Stimulated activated naive CD4-positive, alpha-beta T cell treated with Interleukin-2 at 50 U/mL for 16 hours (primary cell): ENCODE measurements around the gene HNF1A.
"Not testable (repeated sequence)": the region's sequence is repeated elsewhere in the genome, so short reads cannot be mapped to it uniquely, and the experiment has no call there.

Experiments used
- DNase-seq: peaks from one replicate; lab custom pipeline; 2025; lab: John Stamatoyannopoulos, UW

The HNF1A gene

DNA sequence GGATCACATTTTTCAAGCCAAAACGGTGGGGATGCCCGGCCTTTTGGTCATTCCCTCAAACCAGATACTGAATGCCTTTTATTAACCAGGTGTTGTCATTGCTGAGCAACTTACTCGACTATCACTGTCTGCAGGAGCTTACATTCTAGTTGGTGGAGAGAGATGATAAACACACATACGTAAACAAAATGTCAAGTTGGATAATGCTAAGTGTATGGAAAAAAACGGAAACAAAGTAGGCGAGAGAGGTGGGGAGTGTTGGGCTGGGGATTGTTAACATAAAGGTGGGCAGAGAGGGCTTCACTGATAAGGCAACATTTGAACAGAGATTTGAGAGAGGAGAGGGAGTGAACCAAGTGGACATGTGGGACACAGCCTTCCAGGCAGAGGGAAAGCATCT lies 33.5 kb downstream of the HNF1A start:
- no peak for DNase-seq

DNA sequence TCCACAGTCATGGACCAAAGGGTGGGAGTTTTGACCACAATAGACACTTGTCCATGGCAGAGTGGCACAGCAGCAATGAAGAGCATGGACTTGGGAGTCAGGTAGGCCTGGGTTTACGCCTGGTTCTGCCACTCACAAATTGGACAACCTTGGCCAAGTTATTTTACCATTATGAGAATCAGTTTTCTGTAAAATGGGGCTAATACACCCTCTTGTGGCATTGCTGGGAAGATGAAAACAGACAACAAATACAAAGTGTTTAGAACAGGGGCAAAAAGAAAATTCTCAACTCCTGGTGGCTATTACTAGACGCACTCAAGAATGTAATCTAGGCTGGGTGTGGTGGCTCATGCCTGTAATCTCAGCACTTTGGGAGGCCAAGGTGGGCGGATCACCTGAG lies 35.4 kb downstream of the HNF1A start:
- DNase-seq: no peak

DNA sequence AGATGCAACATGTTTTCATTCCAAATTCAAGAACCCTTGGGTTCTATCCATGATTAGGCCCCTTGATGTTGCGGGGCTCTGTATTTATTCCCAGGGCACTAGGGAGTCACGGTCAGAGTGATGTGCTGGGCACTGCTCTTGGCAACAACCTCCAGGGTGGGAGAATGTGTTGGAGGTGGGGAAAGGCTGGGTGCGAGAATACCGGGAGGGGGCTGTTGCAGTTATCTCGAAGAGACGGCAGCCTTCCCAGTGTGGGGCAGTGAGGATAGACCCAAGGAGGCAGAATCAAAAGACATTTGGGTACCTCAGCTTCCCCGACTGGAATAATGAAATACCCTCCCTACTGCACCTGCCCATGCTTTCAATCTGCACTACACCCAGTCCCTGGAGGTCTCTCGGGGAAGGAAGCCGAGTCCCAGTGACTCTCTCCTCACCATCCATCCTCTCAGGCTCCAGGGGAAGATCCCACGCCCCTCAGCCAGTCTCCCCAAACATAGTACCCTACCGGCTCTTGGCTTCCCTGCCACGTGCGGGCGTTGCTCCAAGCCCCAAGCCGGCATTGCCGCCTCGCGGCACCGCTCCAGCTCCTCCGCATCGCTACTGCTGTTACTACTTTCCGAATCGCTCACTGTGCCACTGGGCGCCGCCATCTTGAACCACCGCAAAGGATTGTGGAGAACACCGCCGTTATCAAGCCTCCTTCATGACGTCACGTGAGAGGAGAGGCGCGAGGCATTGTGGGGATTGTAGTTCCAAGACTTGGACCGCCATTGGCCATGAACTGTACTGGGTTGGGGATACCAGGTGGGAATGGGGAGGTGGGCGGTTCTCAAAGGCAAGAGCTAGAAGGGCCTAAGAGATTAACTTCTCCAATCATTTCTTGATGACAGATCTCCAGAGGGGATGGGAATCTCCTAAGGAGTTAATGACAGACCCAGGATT lies 37.8 kb downstream of the HNF1A start, which contains the start of gene C12orf43:
C12orf43 (minus strand) TSS at position 663 of the 942 bp plus-strand sequence; CDS start at position 650, 13 bp downstream.
- DNase-seq: peak; percentile 91

DNA sequence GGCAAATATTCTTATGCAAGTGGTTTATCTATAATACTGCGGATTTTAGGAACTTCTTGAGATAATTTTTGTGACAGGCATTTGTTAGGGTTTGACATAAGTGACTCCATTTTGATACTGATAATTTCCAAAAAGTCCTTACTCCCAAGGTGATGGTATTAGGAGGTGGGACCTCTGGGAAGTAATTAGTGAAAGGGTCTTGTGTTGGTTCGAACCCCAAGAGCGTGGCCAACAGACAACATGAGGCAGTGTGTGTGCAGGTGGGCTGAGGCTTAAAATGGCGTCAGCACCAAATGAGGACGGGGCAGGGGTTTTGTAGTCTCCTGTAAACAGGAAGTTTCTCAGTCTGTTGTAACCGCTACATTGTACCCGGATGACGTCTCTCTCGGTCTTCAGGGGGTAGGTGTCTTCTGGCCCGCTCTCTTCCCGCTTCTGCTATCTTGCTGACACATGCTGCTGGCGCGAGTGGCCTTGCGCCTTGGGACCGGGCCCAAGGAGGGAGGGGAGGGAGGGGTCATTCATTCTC lies 39.7 kb downstream of the HNF1A start:
- no peak for DNase-seq

DNA sequence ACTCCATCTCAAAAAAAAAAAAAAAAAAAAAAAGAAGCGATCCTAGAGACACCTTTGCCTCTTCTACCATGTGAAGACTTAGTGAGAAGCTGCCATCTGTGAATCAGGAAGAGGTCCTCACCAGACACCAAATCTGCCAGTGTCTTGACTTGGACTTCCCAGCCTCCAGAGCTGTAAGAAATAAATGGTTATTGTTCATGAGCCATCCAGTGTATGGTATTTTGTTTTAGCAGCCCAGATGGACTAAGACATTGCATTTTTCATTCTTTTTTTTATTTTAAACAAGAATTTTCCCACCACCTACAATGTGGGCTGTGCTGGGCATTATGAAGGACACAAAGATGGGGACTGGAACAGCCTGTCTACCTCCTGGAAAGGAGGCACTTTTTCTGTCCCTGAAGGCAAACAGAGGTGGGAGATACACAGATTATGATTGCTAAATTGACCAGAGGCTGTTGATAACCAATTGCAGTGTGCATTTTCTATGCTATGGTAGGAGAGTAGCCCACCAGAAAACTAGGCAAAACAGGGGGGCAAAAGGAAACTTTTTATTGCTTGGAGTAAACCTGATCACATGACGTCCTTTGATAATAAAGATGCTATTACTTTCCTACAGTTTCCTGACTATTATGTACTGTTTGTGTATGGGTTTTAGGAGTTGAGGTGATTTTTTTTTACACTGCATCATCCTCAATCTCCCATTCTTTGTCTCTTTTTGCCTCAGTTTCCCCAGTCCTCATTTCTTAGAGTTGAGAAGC lies 40.7 kb downstream of the HNF1A start:
- DNase-seq: no peak

DNA sequence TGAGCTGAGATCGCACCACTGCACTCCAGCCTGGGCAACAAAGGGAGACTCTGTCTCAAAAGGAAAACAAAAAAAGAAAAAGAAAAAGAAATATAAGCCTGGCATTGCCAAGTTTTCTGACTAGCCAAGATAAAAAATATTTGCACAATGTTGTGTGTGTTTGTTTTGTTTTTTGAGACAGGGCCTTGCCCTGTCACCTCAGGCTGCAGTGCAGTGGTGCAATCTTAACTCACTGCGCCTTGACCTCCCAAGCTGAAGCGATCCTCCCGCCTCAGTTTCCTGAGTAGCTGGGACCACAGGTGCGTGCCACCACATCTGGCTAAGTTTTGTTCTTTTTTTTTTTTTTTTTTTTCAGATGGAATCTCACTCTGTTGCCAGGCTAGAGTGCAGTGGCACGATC lies 43.4 kb downstream of the HNF1A start:
- no peak for DNase-seq

DNA sequence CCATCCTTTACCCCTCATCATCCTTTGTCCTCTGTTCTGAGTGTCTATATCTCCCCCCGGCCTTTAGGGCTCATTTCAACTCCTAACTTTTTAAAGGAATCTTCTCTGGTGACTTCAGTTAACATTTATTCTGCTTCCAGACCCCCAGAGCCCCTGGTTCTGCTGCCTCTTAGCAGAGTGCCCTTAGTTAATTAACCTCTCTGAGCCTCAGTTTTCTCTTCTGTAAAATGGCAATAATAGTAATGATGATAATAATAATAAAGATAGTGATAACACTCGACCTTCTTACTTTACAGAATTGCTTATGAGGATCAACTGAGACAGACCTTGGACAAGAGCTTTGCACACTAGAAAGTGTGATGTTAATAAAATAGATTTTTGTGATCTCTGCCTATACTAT lies 44.4 kb downstream of the HNF1A start:
- no peak for DNase-seq

DNA sequence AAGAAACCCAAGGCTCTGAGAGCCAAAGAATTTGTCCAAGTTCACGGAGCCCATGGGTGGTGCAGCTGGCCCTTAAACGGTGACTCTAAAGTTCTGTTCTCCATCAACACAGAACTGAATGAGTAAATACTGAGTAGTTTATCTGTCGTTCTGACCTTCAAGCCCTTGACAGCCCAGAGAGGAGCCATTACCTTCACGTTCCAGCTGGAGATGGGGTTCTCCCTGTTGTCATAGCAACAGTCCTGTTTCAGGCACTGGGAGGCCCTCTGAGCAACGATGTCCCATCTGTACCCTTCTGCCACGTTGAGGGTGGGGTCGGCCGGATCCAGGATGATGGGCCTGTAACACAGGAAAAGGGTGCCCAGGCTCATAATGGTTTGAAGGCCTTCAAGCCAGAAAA lies 45.5 kb downstream of the HNF1A start:
- DNase-seq: no peak

DNA sequence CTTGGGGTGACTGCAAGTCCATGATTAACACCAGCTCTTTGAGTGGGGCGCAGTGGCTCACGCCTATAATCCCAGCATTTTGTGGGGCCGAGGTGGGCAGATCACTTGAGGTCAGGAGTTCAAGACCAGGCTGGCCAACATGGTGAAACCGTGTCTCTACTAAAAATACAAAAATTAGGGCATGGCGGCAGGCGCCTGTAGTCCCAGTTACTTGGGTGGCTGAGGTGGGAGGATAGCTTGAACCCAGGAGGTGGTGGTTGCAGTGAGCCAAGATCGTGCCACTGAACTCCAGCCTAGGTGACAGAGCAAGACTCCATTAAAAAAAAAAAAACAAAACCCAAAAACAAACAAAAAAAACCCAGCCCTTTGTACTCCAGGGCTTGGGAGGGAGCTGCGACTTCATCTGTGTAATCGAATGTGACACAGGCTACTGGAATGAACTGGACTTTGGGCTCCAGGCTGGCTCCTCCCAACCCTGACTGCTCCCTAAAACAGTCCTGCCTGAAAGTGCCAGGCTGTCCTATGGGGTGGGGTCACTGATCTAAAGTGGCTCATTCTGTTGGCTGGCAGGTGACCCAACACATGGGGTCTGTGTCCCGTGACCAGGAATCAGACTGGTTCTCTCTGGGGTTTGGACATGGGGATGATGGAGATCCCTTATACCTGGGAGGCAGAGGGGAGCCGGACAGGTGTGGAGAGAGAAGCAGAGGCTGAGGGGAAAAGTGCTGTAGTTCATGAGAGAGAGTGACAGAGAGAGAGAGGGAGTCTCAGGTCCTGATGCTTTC lies 47.3 kb downstream of the HNF1A start:
- DNase-seq: no peak

DNA sequence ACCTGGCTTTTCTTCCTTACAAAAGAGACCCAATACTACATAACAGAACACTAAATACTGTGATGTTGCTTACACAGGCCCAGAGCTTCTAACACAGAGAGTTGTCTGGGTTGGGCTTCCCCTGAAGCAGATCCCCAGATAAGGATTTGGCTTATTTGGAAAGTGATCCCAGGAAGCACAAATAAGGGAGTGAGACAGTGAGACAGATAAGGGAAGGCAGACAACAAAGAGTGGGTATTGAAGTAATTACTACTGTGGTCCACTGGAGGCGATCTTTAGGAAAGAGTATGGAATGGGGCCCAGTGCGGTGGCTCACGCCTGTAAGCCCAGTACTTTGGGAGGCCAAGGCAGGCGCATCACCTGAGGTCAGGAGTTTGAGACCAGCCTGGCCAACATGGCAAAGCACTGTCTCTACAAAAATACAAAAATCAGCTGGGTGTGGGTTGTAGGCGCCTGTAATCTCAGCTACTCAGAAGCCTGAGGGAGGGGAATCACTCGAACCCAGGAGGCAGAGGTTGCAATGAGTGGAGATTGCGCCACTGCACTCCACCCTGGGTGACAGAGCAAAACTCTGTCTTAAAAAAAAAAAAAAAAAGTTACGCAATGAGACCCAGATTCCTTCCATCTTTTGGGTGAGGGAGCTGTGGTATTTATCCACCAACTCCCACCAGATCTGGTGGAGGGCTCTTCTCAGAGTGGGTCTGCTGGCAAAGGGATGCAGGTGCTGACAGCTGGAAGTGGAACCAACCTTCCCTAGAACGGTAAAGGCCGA lies 48.1 kb downstream of the HNF1A start:
- DNase-seq: no peak

DNA sequence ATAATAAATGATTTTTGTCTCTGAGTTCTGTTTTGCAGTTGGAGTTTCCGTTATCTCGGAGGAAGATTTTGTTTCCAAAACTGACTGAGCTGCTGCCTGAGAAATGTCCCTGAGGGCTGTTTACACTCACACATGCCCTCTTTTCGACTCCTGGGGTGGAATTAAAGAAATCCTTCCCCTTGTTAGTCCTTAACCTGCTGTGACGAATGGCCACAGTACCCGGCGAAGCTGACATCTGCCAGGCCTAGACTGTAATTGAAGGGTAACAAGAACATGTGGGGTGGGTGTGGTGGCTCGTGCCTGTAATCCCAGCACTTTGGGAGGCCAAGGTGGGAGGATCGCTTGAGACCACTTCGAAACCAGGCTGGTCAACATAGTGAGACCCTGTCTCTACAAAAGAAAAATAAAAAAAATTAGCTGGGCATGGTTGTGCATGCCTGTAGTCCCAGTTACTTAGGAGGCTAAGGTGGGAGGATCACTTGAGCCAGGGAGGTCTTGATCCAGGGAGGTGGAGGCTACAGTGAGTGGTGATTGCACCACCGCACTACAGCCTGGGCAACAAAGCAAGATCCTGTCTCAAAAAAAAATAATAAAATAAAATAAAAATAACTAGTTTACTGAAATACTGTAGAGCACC lies 52.4 kb downstream of the HNF1A start:
- DNase-seq: no peak

DNA sequence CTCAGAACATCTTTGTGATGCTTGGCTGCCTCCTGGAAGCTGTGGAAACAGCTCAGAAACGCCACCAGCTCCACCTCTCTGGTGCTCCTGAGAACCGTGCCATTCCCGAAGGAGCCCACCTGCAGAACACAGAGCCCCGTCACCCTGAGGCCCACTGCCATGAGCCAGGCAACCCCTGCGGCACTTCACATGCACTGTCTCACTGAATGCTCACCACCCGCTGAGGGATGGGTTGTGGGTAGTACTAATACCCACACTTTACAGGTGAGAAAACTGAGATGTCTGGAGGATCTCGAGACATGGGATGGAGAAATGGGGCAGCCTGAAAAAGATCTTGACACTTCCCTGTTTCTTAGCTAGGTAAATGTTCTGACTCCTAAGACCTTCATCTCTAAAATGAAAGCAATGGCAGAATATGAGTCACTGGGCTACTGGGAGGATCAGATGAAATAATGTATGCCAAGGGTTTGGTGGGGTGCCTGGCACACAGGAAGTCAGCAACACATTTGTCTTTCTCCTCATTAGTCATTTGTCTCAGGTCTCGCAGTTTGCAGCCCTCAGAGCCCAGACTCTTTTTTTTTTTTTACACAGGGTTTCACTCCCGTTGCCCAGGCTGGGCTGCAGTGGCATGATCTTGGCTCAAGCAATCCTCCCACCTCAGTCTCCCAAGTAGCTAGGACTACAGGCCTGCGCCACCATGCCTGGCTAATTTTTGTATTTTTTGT lies 55.4 kb downstream of the HNF1A start:
- DNase-seq: peak; percentile 59

DNA sequence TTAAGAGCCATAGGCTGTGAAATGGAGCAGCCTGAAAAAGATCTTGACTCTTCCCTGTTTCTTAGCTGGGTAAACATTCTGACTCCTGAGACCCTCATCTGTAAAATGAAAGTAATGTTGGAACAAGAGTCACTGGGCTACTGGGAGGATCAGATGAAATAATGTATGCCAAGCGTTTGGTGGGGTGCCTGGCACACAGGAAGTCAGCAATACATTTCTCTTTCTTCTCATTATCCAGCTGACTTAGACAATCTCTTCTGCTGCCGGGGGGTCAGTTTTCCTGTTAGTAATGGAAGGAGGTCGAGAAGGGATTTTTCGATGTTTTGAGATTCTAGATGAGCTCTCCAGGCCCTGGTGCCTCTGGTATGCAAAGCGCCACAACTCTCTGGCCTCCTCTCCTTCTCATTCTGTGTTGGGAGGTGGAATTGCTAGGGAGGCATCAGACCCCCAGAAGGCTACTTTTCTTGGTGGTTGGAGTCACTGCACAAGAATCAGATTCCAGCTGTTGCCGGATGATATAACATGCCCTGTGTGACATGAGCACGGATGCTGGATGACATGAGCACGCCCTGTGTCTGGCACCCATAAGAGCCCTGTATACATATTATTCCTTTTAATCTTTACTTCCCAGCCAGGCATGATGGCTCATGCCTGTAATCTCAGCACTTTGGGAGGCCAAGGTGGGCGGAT lies 56.4 kb downstream of the HNF1A start:
- DNase-seq: no peak

DNA sequence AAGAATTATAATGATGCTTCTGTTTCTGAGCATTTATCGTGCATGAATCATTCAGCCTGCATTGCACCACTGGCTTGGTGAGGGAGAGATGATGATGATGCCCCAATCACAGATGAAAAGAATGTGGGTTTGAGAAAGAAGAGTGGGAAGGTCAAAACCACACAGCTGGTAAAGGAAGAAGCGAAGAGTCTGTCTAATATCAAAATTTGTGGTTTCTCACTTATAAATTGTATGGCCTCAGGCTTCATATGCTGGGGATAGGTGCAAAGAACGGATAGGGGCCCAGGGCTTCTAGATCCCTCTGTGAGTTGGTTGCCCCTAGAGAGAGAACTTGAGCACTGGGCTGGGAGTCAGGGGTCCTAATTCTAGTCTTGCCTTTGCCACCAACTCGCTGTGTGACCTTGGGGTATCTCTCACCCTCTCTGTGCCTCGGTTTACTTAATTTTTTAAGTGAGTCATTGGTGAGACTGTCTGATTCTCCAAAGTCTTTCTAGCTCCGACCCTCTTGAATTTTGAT lies 58.5 kb downstream of the HNF1A start:
- DNase-seq: peak; percentile 41

DNA sequence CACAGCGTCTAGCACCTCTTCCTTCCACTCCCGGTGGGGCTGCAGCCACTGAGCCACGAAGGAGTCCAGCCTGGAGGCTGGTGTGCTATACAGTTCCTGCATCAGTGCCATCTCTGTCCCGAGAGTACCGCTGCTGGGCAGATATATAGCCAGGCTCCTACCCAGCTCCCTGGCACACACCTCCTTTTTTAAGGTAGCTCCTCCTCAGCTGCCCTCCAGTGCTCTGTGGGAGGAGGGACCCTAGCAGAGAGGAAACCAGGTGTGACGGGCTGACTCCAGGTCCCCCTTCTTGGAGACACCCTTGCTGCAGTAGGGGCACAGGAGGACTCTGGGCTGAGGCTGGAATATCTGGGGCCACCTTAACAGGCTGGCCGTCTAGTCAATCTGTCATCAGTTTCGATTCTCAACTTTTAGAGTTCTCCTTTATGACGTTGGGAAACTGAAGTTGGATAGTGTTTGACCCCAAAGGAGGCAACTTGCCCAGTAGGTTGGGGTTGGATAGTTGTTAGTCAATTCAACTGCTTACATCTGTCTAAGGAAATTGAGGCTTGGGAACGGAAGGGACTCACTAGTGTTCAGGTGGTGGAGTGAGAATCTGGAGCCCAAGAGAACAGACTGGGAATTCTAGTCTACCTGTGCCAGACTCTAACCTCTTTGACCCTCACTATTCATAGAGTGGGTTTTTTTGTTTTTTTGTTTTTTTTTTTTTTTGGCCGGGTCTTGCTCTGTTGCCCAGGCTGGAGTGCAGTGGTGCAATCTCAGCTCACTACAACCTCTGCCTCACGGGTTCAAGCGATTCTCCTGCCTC lies 60.7 kb downstream of the HNF1A start, which contains the start of gene OASL:
OASL (minus strand) TSS at position 386 of the 808 bp plus-strand sequence; CDS start at position 111, 275 bp downstream.
- DNase-seq: peak; percentile 48

DNA sequence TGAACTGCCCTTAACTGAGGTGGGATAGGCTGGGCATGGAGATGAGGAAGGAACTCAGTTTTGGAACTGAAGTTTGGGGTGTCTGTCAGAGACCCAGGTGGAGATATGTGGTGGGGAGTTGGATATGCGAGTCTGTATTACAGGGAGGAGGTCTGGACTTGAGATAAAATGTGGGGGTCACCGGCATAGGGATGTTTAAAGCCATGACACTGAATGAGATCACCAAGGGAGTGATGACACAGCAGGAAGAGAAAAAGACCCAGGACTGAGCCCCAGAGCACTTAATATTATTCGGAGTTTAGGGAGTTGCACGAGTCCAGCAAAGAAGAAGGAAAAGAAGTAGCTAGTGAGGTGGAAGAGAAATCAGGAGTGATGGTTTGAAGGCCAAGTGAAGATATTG lies 64.7 kb downstream of the HNF1A start:
- no peak for DNase-seq

DNA sequence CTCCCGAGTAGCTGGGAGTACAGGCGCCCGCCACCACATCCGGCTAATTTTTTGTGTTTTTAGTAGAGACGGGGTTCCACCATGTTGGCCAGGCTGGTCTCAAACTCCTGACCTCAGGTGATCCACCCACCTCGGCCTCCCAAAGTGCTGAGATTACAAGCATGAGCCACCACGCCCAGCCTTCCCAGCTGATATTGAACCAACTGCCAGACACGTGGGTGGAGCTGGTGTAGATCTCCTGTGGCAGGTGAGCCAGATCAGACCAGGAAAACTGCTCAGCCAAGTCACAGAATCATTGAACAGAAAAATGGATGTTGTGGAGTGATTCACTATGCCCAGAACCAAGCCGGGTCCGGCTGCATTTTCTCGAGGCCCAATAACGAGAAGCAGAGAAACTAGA lies 69.1 kb downstream of the HNF1A start:
- not testable (repeated sequence) for DNase-seq

DNA sequence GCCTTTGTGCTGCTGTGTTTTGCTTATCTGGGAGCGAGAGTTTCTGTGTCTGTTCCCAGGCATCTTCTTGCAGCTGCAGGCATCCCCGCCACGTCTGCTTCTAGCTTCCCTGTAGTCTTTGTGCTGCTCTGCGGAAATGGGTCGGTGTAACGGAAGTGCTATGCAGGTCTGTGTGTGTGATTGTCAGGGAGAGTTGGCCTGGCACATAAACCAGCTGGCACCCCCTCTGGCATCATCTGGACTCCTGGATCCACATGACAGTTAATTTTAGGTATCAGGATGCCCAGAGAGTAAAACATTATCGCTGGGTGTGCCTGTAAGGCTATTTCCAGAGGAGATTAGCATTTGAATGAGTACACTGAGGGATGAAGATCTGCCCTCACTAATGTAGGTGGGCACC lies 70.1 kb downstream of the HNF1A start:
- no peak for DNase-seq
